Measurements from ENCODE around the gene TLE1.

TLE1 gene

GRCh38 chr9:81686614-81687520, 2.5 kb downstream of the TLE1 start:
- peak; percentile 80 for DNase-seq

DNA sequence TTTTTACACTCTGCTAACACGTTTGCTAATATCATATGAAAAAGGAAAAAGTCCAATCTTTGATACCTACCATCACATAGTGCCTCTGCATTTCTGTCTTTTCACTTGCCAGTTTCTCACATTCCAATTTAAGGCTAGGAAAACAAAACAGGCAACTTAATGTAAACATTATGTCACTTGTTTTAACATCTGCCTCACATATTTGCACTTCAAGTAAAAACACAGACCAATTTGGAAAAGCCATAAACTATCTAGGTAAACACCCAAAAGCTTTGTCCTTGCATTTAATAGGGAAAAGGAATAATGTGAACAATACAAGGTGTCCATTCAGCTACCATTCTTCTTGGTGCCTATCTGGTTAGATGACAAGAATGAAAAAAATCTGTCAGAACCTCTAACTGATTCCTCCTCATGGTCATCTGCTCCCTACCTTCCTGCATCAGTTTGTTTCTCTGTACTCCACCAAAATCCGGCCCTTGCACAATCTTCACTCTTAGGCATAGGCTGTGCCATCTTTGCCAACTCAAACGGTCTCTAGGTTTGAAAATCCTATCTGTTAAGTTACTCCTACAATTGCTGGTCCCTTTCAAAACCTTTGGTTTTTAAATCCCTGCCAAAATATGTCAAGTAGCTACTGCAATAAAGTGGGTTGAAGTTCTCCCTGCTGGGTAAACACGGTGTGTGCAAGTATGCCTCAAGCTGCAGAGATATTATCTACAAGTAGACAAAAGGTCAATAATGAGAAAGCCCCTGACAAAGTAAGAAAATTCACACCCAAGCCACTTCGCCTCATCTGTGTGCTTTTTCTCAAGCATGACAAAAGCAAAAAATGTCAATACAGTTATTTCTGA, 3.4 kb downstream of the TLE1 start:
- peak; percentile 24 for DNase-seq

- no peak for DNase-seq
Observed at GRCh38 chr9:81684635-81685034, 4.7 kb downstream of the TLE1 start.

GRCh38 chr9:81683704-81684103, 5.6 kb downstream of the TLE1 start:
- no peak for DNase-seq

GRCh38 chr9:81683238-81683637, 6.1 kb downstream of the TLE1 start:
- DNase-seq, result no peak

- DNase-seq, result no peak
Observed at GRCh38 chr9:81682797-81683196, 6.5 kb downstream of the TLE1 start.

DNA sequence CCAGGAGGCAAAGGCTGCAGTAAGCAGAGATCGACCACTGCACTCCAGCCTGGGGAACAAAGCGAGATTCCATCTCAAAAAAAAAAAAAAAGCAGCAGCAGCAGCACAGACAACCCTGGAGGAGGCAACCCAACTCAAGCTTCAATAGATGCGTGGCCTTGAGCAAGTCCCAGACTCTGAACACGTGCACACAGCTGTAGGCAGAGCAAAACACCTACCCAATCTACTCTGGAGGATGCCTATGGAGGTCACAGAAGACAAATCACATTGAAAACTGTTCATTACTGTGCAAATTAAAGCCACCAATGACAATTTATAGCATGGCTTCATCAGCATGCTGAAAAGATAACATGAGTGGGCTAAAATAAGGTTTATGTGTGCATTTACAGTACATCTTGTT, 7.2 kb downstream of the TLE1 start:
- no peak for DNase-seq

DNA sequence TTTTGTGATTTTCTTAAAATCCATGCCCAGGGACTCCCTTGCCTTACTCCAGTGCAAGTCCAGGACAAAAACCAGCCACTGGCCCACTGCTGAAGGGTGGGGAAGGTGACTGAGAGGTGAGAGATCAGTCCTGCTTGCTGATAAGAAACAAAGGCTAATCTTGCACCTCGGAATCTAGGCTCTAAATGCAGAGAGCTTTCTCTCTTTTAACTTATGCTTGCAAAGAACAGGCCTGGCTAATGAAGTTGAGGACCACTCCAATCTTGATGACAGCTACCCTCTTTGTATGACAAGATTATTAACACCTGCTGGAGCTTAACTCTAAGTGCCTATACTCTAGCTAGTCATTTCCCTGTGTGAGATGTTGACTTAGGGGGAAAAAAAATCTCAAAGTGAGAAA, 8.8 kb downstream of the TLE1 start:
- DNase-seq, result no peak

GRCh38 chr9:81680006-81680405, 9.3 kb downstream of the TLE1 start:
- no peak for DNase-seq

- no peak for DNase-seq
Observed at GRCh38 chr9:81678088-81678487, 11.3 kb downstream of the TLE1 start.

DNA sequence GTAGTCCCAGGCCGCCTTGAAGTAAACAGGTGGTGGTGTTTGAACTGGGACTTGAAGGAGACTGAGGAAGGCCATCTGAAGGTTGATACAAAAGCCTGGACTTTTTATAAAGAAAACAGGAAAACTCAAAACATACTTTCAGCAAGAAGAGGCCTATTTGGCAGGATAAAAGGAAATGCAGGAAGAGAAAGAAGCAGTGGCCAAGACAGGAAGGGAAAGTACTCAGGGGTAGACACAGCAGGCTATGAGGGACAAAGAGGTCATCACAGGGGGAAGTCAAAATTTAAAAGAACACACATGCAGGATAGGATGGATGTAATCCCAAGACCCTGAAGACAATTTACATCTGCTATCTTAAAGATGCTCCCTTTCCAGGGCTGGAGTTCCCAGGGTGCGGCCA, 13.0 kb downstream of the TLE1 start:
- no peak for DNase-seq

- no peak for DNase-seq
Observed at GRCh38 chr9:81673310-81673709, 16.0 kb downstream of the TLE1 start.

DNA sequence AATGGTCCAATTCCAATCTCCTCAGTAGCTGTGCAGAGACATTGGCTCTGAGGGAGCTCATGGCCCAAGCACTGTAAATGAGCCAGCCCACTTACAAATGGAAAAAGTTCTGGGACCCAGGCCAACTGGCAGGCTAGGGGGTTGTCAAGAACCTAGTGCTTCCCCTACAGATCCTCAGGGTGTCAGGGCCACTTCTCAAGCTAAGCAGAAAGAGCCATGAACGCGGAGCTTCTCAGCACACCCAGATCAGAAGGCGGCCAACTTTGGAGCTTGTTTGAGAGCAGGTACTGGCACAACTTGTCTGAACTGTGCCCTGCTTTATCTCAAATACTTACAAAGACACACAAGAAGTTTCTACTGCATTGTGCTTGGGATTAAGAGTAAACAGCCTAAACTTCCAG, 17.5 kb downstream of the TLE1 start:
- DNase-seq, result peak; percentile 78

- DNase-seq, result no peak
Observed at GRCh38 chr9:81669866-81670265, 19.5 kb downstream of the TLE1 start.

DNA sequence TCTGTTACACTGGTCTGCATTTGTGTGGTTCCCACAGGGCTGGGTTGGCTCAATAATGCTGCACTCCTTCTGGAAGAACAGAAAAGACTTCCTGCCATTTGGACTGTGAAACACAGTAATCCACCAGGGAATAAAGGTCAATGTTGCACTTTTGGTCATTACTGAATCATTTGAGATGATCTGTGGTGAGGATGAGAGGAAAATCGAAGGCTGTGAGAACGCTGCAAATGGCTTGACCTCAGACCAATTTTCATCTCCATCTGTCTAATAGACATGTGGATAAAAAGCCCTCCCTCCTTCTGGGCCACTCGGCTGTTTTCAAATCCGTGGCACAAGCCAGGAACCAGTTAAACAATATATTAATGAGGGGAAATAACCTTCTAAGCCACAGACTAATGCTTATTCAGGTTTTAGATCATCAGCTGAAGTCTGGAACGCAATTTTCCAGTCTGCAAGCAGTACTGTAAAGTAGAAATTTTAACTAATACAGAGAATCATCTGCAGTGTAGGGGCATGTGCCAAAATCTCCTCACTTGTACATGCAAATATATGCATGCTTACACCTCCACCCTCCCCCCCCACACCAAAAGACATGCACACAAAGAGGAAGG, 20.2 kb downstream of the TLE1 start:
- DNase-seq, result no peak

- DNase-seq, result no peak
Observed at GRCh38 chr9:81666123-81666522, 23.2 kb downstream of the TLE1 start.

GRCh38 chr9:81665322-81665871, 23.9 kb downstream of the TLE1 start:
- no peak for DNase-seq

DNA sequence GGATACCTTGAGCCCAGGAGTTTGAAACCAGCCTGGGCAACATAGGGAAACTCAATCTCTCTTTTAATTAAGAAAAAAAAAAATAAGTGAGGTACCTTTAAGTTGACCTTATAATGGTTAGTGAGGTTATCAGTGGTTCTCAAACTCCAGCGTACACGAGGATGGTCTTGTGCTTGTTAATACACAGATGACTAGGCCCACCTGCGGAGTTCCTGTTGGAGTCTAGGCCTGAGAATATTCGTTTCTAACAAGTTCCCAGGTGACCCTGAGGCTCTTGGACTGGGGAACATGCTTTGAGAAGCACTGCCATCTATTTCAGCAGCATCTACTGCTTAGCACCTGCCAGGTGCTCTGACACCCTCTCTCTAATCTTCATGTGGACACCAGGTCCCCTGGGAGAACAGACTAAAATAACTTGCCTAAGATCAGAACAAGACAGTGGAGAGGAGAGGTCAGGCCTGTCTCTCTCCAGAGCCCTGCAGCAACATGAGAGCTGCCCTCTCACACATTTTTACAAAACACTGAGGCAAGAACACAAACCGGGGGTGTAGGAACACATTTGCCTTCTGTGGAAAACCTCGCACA, 24.6 kb downstream of the TLE1 start:
- DNase-seq, result no peak

- peak; percentile 42 for DNase-seq
Observed at GRCh38 chr9:81661339-81661738, 28.0 kb downstream of the TLE1 start.

- DNase-seq, result no peak
Observed at GRCh38 chr9:81656871-81657337, 32.4 kb downstream of the TLE1 start.

DNA sequence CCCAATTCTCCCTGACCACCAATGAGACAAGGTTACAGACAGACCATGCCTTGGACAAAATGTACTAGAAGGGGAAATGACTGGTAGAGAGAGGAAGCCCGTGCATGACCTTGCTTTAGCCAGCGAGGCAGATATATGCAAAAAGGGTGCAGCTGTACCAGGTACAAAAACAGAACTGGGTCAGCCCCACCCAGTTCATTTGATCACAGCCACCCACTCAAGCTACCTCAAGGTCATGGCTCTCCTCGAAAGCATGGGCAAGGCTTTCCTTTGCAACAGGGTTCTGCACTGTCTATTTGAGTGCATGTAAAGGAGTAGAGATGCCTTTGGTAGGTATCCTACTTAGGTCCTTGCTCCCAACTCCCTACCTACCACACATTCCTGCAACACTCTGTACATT, 33.3 kb downstream of the TLE1 start:
- DNase-seq, result no peak

DNA sequence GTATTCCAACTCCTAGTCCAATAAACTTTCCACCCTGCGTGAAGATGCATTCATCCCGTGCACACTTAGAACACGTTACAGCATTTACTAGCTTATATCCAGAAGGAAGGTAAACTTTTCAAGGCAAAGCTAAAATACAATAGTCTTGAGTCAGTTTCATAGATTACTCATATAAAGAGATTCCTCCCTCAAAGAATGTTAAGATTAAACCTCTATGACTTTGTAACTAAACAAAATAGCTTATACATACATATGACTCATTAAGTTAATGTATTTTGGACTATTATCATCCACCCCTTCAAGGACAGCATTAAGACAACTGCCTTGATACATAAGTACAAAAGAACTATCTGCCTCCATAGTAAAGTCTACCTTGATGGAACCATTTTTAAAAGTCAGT, 36.1 kb downstream of the TLE1 start:
- DNase-seq, result no peak

All from NCI-H2029 (cell line).